ENCODE results near the gene GPX3.

- TF ChIP-seq CTCF (IDR thresholded peaks at IDR 0.05) (no peak), ZFX (IDR thresholded peaks at IDR 0.05; ENCODE audit: borderline replicate concordance) (no peak)
Observed at GRCh38 chr5:151073280-151073679, 52.9 kb downstream of the GPX3 start.

All from 22Rv1 (cell line).